HEK293 (cell line): ENCODE data around the gene RASGEF1B.

Experiments
- CTCF ChIA-PET: fragments of 350-600 bp; formaldehyde crosslinking; extraction: SDS; loops from one replicate; lab custom pipeline; 2021; ENCODE audit warnings: antibody characterized with exemption; lab: Yijun Ruan, JAX
- POLR2A ChIA-PET: fragments of 300-600 bp; formaldehyde crosslinking; extraction: SDS; loops from one replicate; lab custom pipeline; 2020; ENCODE audit warnings: antibody characterized with exemption, inconsistent platforms; lab: Yijun Ruan, JAX
- H3K27ac ChIP-seq: fragments of 200-500 bp; sonication (Bioruptor generic); 2 replicates; pipeline ENCODE4 v1.5.1; 2014; ENCODE audit warnings: low read depth, low read length, control low read depth, inconsistent platforms; ENCODE audit errors: extremely low read depth
- H3K36me3 ChIP-seq, 2 experiments: fragments of 200-500 bp in 1 of 2; sonication (Bioruptor generic) in 1 of 2; 1 replicate in 1 of 2; 2 replicates in 1 of 2; pipeline ENCODE4 v1.5.1; 2014 to 2017; ENCODE audit warnings: inconsistent platforms in 2 of 2, low read length in 2 of 2; ENCODE audit not compliant: control insufficient read depth in 2 of 2, insufficient read depth in 1 of 2
- H3K4me1 ChIP-seq: fragments of 200-500 bp; sonication (Bioruptor generic); 2 replicates; pipeline ENCODE4 v1.5.1; 2014; ENCODE audit warnings: mild to moderate bottlenecking, low read length, inconsistent platforms; ENCODE audit not compliant: control insufficient read depth, insufficient read depth
- H3K4me3 ChIP-seq: 2 replicates; pipeline ENCODE4 v1.5.1; 2011; ENCODE audit warnings: low read depth, mild to moderate bottlenecking, control low read depth, low read length, moderate library complexity
- H3K9me3 ChIP-seq: fragments of 200-500 bp; sonication (Bioruptor generic); 2 replicates; pipeline ENCODE4 v1.5.1; 2014; ENCODE audit warnings: low read depth, low read length, inconsistent platforms; ENCODE audit not compliant: control insufficient read depth, insufficient read depth
- BCL11B ChIP-seq: fragments of 450-650 bp; formaldehyde crosslinking; IDR thresholded peaks from 2 replicates; pipeline ENCODE4 v1.5.1; 2016; ENCODE audit warnings: low read depth, missing biosample characterization, missing genetic modification characterization
- EGR2 ChIP-seq: fragments of 450-650 bp; formaldehyde crosslinking; IDR thresholded peaks from 2 replicates; pipeline ENCODE4 v1.5.1; 2016; ENCODE audit warnings: low read depth, missing biosample characterization, missing genetic modification characterization
- IKZF3 ChIP-seq: fragments of 450-650 bp; IDR thresholded peaks from 2 replicates; pipeline ENCODE4 v1.5.0; 2018; ENCODE audit warnings: missing biosample characterization, mild to moderate bottlenecking, missing genetic modification characterization, moderate library complexity
- KLF10 ChIP-seq: fragments of 450-650 bp; IDR thresholded peaks from 2 replicates; pipeline ENCODE4 v1.5.1; 2018; ENCODE audit warnings: missing biosample characterization, mild to moderate bottlenecking, missing genetic modification characterization
- TCF7L2 ChIP-seq: IDR thresholded peaks from 2 replicates; pipeline ENCODE4 v1.6.1; 2011; ENCODE audit warnings: low read depth, mild to moderate bottlenecking, inconsistent platforms, low read length, moderate library complexity, borderline replicate concordance
- YY2 ChIP-seq: fragments of 450-650 bp; formaldehyde crosslinking; IDR thresholded peaks from 2 replicates; pipeline ENCODE4 v1.5.1; 2016; ENCODE audit warnings: missing biosample characterization, missing genetic modification characterization
- ZBTB7A ChIP-seq: fragments of 450-650 bp; formaldehyde crosslinking; IDR thresholded peaks from 2 replicates; pipeline ENCODE4 v1.5.1; 2016; ENCODE audit warnings: low read depth, missing biosample characterization, missing genetic modification characterization
- ZEB2 ChIP-seq: fragments of 450-650 bp; formaldehyde crosslinking; IDR thresholded peaks from 2 replicates; pipeline ENCODE4 v1.5.1; 2016; ENCODE audit warnings: missing biosample characterization, missing genetic modification characterization
- ZNF19 ChIP-seq: fragments of 450-650 bp; formaldehyde crosslinking; IDR thresholded peaks from 2 replicates; pipeline ENCODE4; 2016; ENCODE audit warnings: missing biosample characterization, missing genetic modification characterization, low read depth
- ZNF302 ChIP-seq: fragments of 450-650 bp; formaldehyde crosslinking; IDR thresholded peaks from 2 replicates; pipeline ENCODE4 v1.5.1; 2016; ENCODE audit warnings: missing biosample characterization, missing genetic modification characterization, low read depth
- ZNF37A ChIP-seq: fragments of 450-650 bp; IDR thresholded peaks from 2 replicates; pipeline ENCODE4 v1.5.1; 2018; ENCODE audit warnings: missing biosample characterization, missing genetic modification characterization
- ZNF514 ChIP-seq: fragments of 450-650 bp; formaldehyde crosslinking; IDR thresholded peaks from 2 replicates; pipeline ENCODE4 v1.5.1; 2016; ENCODE audit warnings: missing biosample characterization, missing genetic modification characterization
- ZNF521 ChIP-seq: fragments of 450-650 bp; formaldehyde crosslinking; IDR thresholded peaks from 2 replicates; pipeline ENCODE4 v1.5.1; 2017; ENCODE audit warnings: missing biosample characterization, mild to moderate bottlenecking, missing genetic modification characterization
- ZNF555 ChIP-seq: fragments of 450-650 bp; formaldehyde crosslinking; conservative IDR thresholded peaks from 2 replicates; pipeline ENCODE4 v1.5.1; 2017; ENCODE audit warnings: missing biosample characterization, mild to moderate bottlenecking, missing genetic modification characterization, inconsistent platforms
- ZNF561 ChIP-seq: fragments of 450-650 bp; IDR thresholded peaks from 2 replicates; pipeline ENCODE4 v1.5.1; 2018; ENCODE audit warnings: missing biosample characterization, missing genetic modification characterization, borderline replicate concordance
- ZNF585B ChIP-seq: fragments of 450-650 bp; formaldehyde crosslinking; IDR thresholded peaks from 2 replicates; pipeline ENCODE4 v1.5.1; 2016; ENCODE audit warnings: missing biosample characterization, missing genetic modification characterization
- ZNF664 ChIP-seq: fragments of 450-650 bp; formaldehyde crosslinking; IDR thresholded peaks from 2 replicates; pipeline ENCODE4 v1.5.1; 2016; ENCODE audit warnings: missing biosample characterization, missing genetic modification characterization
- ZNF768 ChIP-seq: fragments of 450-650 bp; formaldehyde crosslinking; IDR thresholded peaks from 2 replicates; pipeline ENCODE4 v1.5.1; 2018; ENCODE audit warnings: missing biosample characterization, mild to moderate bottlenecking, missing genetic modification characterization
- ZNF776 ChIP-seq: fragments of 450-650 bp; formaldehyde crosslinking; IDR thresholded peaks from 2 replicates; pipeline ENCODE4 v1.5.0; 2017; ENCODE audit warnings: missing biosample characterization, missing genetic modification characterization, borderline replicate concordance
- ZNF785 ChIP-seq: fragments of 450-650 bp; formaldehyde crosslinking; IDR thresholded peaks from 2 replicates; pipeline ENCODE4 v1.5.1; 2016; ENCODE audit warnings: missing biosample characterization, missing genetic modification characterization
- ZNF830 ChIP-seq: fragments of 450-650 bp; IDR thresholded peaks from 2 replicates; pipeline ENCODE4 v1.5.0; 2018; ENCODE audit warnings: missing biosample characterization, missing genetic modification characterization, low read depth, mild to moderate bottlenecking, moderate library complexity
- TF ChIP-seq, protein P1 (sequence below): fragments of 450-650 bp; formaldehyde crosslinking; IDR thresholded peaks from 2 replicates; pipeline ENCODE4 v1.5.1; 2016; ENCODE audit warnings: missing biosample characterization, missing genetic modification characterization
- TF ChIP-seq, protein P2 (sequence below): fragments of 450-650 bp; formaldehyde crosslinking; IDR thresholded peaks from 2 replicates; pipeline ENCODE4 v1.5.1; 2016; ENCODE audit warnings: missing biosample characterization, missing genetic modification characterization, borderline replicate concordance
- TF ChIP-seq, protein P3 (sequence below): fragments of 450-650 bp; formaldehyde crosslinking; IDR thresholded peaks from 2 replicates; pipeline ENCODE4 v1.5.1; 2017; ENCODE audit warnings: missing biosample characterization, missing genetic modification characterization
- TF ChIP-seq, protein P4 (sequence below): fragments of 450-650 bp; IDR thresholded peaks from 2 replicates; pipeline ENCODE4 v1.5.1; 2018; ENCODE audit warnings: missing biosample characterization, missing genetic modification characterization
- TF ChIP-seq, protein P5 (sequence below): fragments of 450-650 bp; formaldehyde crosslinking; IDR thresholded peaks from 2 replicates; pipeline ENCODE4 v1.5.1; 2016; ENCODE audit warnings: missing biosample characterization, missing genetic modification characterization

The RASGEF1B gene

DNA sequence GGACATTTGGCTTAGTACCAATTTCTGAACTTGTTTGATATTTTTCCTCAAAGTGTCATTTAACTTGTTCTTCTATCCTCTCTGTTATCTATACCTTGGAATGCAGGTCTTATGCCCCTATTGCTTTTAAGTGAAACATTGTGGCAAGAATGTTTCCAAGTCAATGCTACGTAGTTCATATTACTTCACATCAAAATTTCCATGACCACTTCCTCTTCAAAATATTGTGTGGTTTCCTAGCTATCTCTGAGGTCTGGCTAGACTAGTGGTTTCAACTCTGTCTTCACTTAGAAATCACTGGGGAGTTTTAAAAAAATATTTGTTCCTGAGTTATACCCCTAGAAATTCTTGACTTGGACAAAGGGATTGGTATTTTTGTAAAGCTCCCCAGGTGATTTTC, 20.2 kb upstream of the RASGEF1B start:
- H3K36me3 ChIP-seq = no peaks in the 10 kb centered on the region
- no peaks in the 10 kb centered on the region for H3K4me1 ChIP-seq
- H3K9me3 ChIP-seq = no peaks in the 10 kb centered on the region
- H3K4me3 ChIP-seq = no peak overlapping the region
- no peak overlapping the region for H3K27ac ChIP-seq
- CTCF ChIA-PET = no interaction called here
- TF ChIP-seq ZNF585B (tag by site-specific recombination) = no peak
- TF ChIP-seq ZNF785 = no peak
- TF ChIP-seq, protein P1, sequence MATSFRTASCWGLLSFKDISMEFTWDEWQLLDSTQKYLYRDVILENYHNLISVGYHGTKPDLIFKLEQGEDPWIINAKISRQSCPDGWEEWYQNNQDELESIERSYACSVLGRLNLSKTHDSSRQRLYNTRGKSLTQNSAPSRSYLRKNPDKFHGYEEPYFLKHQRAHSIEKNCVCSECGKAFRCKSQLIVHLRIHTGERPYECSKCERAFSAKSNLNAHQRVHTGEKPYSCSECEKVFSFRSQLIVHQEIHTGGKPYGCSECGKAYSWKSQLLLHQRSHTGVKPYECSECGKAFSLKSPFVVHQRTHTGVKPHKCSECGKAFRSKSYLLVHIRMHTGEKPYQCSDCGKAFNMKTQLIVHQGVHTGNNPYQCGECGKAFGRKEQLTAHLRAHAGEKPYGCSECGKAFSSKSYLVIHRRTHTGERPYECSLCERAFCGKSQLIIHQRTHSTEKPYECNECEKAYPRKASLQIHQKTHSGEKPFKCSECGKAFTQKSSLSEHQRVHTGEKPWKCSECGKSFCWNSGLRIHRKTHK (tag by site-specific recombination) = no peak
- TF ChIP-seq TCF7L2 = no peak
- TF ChIP-seq ZNF302 = no peak
- no peak for TF ChIP-seq EGR2 (tag by site-specific recombination)
- no peak for TF ChIP-seq ZNF776 (tag by site-specific recombination)
- TF ChIP-seq ZNF830 = no peak
- TF ChIP-seq, protein P2, sequence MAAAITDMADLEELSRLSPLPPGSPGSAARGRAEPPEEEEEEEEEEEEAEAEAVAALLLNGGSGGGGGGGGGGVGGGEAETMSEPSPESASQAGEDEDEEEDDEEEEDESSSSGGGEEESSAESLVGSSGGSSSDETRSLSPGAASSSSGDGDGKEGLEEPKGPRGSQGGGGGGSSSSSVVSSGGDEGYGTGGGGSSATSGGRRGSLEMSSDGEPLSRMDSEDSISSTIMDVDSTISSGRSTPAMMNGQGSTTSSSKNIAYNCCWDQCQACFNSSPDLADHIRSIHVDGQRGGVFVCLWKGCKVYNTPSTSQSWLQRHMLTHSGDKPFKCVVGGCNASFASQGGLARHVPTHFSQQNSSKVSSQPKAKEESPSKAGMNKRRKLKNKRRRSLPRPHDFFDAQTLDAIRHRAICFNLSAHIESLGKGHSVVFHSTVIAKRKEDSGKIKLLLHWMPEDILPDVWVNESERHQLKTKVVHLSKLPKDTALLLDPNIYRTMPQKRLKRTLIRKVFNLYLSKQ (tag by site-specific recombination) = no peak
- TF ChIP-seq ZNF561 (tag by site-specific recombination) = no peak
- TF ChIP-seq YY2 (tag by site-specific recombination) = no peak
- no peak for TF ChIP-seq ZNF37A
- TF ChIP-seq, protein P3, sequence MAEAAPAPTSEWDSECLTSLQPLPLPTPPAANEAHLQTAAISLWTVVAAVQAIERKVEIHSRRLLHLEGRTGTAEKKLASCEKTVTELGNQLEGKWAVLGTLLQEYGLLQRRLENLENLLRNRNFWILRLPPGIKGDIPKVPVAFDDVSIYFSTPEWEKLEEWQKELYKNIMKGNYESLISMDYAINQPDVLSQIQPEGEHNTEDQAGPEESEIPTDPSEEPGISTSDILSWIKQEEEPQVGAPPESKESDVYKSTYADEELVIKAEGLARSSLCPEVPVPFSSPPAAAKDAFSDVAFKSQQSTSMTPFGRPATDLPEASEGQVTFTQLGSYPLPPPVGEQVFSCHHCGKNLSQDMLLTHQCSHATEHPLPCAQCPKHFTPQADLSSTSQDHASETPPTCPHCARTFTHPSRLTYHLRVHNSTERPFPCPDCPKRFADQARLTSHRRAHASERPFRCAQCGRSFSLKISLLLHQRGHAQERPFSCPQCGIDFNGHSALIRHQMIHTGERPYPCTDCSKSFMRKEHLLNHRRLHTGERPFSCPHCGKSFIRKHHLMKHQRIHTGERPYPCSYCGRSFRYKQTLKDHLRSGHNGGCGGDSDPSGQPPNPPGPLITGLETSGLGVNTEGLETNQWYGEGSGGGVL (tag by site-specific recombination) = no peak
- TF ChIP-seq, protein P4, sequence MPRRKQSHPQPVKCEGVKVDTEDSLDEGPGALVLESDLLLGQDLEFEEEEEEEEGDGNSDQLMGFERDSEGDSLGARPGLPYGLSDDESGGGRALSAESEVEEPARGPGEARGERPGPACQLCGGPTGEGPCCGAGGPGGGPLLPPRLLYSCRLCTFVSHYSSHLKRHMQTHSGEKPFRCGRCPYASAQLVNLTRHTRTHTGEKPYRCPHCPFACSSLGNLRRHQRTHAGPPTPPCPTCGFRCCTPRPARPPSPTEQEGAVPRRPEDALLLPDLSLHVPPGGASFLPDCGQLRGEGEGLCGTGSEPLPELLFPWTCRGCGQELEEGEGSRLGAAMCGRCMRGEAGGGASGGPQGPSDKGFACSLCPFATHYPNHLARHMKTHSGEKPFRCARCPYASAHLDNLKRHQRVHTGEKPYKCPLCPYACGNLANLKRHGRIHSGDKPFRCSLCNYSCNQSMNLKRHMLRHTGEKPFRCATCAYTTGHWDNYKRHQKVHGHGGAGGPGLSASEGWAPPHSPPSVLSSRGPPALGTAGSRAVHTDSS (tag by site-specific recombination) = no peak
- POLR2A ChIA-PET = no interaction called here

DNA sequence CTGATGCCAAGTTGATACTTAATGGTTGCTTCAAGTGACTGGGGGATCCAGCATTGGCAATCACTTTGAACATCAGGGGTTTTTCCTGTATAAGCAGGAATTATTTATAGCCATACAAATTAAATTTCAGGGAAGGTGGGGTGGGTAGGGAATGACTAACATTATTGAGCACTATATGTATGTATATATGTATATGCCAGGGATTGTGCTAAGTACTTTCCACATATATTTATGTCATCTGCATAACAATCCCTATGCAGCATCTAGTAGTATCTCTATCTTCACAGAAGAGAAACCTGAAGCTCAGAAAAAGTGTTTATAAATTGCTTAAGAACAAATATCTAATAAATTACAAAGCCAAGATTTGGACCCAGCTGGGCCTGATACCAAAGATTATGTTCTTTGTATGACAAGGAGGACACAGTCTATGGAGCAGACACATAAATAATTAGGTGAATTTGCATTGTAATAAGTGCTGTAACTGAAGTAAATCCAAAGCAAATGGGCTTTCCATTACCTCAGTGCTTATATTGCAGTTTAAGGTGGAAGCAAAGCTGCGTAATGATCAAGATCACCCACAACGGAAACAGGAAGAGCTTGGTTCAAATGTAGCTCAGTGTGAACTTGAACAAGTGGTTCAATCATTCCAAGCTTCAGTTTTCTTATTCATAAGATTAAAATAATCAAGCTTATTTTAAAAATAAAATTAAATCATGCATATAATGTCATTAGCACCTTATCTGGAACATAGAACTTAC, 18.9 kb upstream of the RASGEF1B start:
- POLR2A ChIA-PET = no interaction called here
- CTCF ChIA-PET = interaction anchor here (0.9 kb wide), 1 partner anchor 23 kb away, joined by 3 read pairs; no protein-coding TSS in a partner anchor
- H3K4me1 ChIP-seq = no peaks in the 10 kb centered on the region
- H3K36me3 ChIP-seq = no peaks in the 10 kb centered on the region
- no peaks in the 10 kb centered on the region for H3K9me3 ChIP-seq
- no peak overlapping the region for H3K4me3 ChIP-seq
- H3K27ac ChIP-seq = no peak overlapping the region
- no peak for TF ChIP-seq ZNF555
- no peak for TF ChIP-seq ZNF19 (tag by site-specific recombination)
- no peak for TF ChIP-seq BCL11B
- no peak for TF ChIP-seq KLF10 (tag by site-specific recombination)
- TF ChIP-seq, protein P5, sequence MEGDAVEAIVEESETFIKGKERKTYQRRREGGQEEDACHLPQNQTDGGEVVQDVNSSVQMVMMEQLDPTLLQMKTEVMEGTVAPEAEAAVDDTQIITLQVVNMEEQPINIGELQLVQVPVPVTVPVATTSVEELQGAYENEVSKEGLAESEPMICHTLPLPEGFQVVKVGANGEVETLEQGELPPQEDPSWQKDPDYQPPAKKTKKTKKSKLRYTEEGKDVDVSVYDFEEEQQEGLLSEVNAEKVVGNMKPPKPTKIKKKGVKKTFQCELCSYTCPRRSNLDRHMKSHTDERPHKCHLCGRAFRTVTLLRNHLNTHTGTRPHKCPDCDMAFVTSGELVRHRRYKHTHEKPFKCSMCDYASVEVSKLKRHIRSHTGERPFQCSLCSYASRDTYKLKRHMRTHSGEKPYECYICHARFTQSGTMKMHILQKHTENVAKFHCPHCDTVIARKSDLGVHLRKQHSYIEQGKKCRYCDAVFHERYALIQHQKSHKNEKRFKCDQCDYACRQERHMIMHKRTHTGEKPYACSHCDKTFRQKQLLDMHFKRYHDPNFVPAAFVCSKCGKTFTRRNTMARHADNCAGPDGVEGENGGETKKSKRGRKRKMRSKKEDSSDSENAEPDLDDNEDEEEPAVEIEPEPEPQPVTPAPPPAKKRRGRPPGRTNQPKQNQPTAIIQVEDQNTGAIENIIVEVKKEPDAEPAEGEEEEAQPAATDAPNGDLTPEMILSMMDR (tag by site-specific recombination) = no peak
- no peak for TF ChIP-seq ZNF521 (tag by site-specific recombination)
- TF ChIP-seq ZNF664 (tag by site-specific recombination) = no peak
- no peak for TF ChIP-seq ZNF514 (tag by site-specific recombination)
- TF ChIP-seq, protein P2 (tag by site-specific recombination) = no peak
- TF ChIP-seq ZBTB7A (tag by site-specific recombination) = no peak
- no peak for TF ChIP-seq ZEB2 (tag by site-specific recombination)
- no peak for TF ChIP-seq ZNF768 (tag by site-specific recombination)
- no peak for TF ChIP-seq IKZF3 (tag by site-specific recombination)
